Mucosa of rectum (tissue), 2 donors: ENCODE results near the gene SYT3.

Experiments
- H3K27ac ChIP-seq, 2 donors: one replicate each; pipeline ENCODE4 v1.7.0; 2013; ENCODE audit warnings: inconsistent platforms in 2 of 2, low read depth in 2 of 2, low read length in 2 of 2
- H3K27me3 ChIP-seq, 2 donors: one replicate each; pipeline ENCODE4 v1.7.0; 2013; ENCODE audit warnings: low read length in 2 of 2; ENCODE audit not compliant: control insufficient read depth in 2 of 2, insufficient read depth in 2 of 2
- H3K36me3 ChIP-seq, 2 donors: one replicate each; pipeline ENCODE4 v1.7.0; 2013; ENCODE audit warnings: low read length in 2 of 2; ENCODE audit not compliant: control insufficient read depth in 2 of 2, insufficient read depth in 2 of 2
- H3K4me1 ChIP-seq, 2 donors: one replicate each; pipeline ENCODE4 v1.7.0; 2013; ENCODE audit warnings: low read length in 2 of 2, mild to moderate bottlenecking in 1 of 2; ENCODE audit not compliant: control insufficient read depth in 2 of 2, insufficient read depth in 2 of 2
- H3K4me3 ChIP-seq, 2 donors: one replicate each; pipeline ENCODE4 v1.7.0; 2013; ENCODE audit warnings: low read length in 2 of 2
- H3K9ac ChIP-seq, 2 donors: one replicate each; pipeline ENCODE4 v1.7.0; 2013; ENCODE audit warnings: low read length in 2 of 2, low read depth in 1 of 2, mild to moderate bottlenecking in 1 of 2
- H3K9me3 ChIP-seq, 2 donors: one replicate each; pipeline ENCODE4 v1.7.0; 2013; ENCODE audit warnings: low read length in 2 of 2; ENCODE audit not compliant: control insufficient read depth in 2 of 2
- donor health status: healthy.
- donor health status: Normal muscosa, but diverticular disease.

Gene SYT3

DNA sequence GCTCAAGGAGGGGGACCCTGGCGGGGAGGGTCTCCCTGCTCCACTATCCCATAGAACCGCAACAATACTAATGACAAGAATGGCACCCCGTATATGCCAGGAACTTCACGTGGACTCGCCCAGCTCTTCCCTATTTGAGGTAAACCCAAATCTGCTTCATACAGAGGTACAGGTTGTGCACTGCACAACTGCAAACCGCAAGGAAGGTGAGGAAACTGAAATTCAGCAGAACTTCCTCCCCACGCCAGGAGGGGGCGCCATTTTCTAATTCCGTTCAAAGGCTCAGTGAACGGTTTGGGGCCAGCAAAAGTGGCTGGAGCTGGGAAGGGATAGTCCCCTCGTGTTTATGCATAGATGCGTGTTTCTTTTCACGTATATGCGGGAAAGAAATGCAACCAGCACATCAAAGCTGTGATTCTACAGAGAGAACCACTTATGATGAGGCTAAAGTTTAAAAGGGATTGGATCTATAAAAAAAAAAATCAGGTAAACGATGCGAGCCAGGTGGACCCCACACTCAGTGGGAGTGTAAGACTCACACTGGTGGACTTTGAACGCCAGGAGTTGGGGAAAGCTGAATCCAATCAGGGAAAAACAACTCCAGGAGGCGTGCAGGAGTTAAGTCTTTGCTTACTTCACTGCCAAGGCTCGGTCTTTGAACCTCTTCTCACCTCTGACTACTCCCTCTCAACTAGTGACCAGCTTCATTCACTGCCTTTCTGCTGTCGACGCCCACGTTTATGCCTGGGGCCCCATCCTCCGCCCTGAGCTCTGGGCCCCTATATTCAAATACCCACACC is 29.8 kb upstream of the SYT3 start:
- no peak overlapping the region for H3K4me3 ChIP-seq
- H3K27me3 ChIP-seq = peaks cover 4 to 5% of the 10 kb centered on the region in 2 donors
- no peaks in the 10 kb centered on the region for H3K4me1 ChIP-seq
- no peaks in the 10 kb centered on the region for H3K9me3 ChIP-seq
- H3K27ac ChIP-seq = no peak overlapping the region
- H3K9ac ChIP-seq = no peak overlapping the region
- no peaks in the 10 kb centered on the region for H3K36me3 ChIP-seq

DNA sequence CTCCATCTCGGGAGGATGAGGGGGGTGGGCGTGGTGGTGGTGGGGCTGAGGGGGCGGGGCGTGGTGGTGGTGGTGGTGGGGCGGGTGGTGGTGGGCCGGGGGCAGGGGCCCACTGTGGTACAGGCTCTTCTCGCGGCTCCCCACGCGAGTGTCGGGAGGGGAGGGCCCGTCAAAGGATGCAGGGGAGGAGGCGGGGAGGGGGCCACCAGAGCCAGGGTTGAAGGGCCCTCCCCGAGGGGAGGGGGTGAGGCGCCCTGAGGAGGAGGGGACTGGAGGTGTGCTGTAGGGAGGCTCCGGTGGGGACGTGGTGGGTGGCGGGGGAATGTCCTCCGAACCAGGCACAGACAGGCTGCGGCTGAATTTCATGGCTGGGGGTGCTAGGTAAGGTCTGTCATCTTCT is 29.2 kb upstream of the SYT3 start:
- H3K27me3 ChIP-seq = peaks cover 4 to 5% of the 10 kb centered on the region in 2 donors
- H3K27ac ChIP-seq = no peak overlapping the region
- H3K9me3 ChIP-seq = no peaks in the 10 kb centered on the region
- no peak overlapping the region for H3K4me3 ChIP-seq
- no peak overlapping the region for H3K9ac ChIP-seq
- H3K36me3 ChIP-seq = no peaks in the 10 kb centered on the region
- H3K4me1 ChIP-seq = no peaks in the 10 kb centered on the region

DNA sequence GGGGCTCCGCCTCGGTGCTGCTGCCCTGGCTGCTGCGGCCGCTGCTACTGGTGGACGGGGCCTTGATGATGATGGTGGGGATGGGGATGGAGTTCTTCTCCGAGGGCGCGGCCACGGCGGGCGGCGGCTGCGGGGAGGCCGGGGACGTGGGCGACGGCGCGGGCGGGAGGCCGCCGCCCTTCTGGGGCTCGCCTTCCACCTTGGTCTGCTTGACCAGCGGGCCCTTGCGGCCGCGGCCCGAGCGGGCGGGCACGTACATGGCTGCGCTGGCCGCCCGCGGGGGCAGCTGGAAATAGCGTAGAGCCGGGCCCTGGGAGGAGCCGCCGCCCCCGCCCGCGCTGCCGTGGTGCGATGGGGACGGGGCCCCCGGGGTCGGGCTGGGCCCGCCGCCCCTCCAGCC is 28.7 kb upstream of the SYT3 start:
- H3K27ac ChIP-seq = no peak overlapping the region
- no peaks in the 10 kb centered on the region for H3K9me3 ChIP-seq
- no peak overlapping the region for H3K9ac ChIP-seq
- H3K4me1 ChIP-seq = no peaks in the 10 kb centered on the region
- peaks cover 4 to 5% of the 10 kb centered on the region in 2 donors for H3K27me3 ChIP-seq
- no peak overlapping the region for H3K4me3 ChIP-seq
- no peaks in the 10 kb centered on the region for H3K36me3 ChIP-seq

DNA sequence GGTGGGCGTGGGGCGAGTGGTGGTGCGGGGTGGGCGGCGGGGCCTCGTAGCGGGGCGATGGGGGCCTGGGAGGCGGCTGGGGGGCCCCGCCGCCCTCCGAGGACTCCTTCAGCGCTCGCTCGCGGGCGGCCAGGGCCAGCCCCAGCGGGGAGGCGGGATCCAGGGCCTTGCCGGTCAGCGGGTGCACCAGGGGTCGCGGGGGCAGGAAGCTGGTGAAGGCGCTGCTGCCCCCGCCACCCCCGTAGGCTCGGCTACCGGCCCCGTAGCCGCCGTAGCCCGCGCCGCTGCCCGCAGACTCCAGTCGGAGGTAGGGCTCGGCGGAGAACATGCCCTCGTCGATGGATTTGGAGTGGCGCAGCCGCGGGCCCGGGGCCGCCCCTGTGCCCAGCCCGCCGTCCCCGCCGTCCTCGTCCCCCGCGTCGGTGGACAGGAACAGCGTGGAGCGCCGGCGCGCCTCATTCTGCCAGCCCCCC is 28.1 kb upstream of the SYT3 start:
- Histone ChIP-seq H3K4me3 (no peak overlapping the region), H3K27ac (no peak overlapping the region)

DNA sequence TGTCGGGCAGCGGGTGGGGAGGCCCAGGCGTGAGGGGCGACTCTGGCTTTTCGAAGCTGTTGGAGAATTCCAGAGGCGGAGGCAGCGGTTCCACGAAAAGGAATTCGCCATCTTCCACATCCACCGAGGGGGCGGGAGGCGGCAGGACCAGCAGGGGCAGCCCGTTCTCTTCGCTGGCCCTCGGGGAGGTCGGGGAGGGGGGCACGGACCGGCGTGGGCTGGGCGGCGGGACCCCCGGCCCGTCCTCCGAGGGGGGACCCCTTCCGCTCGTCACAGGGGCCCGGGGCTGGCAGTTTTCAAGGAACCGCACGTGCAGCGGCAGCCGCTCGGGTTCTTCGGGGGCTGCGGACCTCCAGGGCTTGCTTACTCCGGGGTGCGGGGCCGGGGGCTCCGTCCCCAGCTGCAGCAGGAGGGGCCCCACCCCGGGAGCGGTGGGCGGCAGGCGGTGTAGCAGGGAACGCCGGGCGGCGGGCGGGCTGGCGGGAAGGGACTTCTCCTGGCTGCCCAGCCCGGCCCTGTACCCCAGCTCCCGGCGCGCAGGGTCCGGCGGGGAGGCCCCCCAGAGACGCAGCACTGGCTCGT is 27.6 kb upstream of the SYT3 start:
- no peak overlapping the region for H3K9ac ChIP-seq
- H3K36me3 ChIP-seq = no peaks in the 10 kb centered on the region
- no peaks in the 10 kb centered on the region for H3K4me1 ChIP-seq
- no peak overlapping the region for H3K4me3 ChIP-seq
- H3K27me3 ChIP-seq = peaks cover 2 to 4% of the 10 kb centered on the region in 2 donors
- no peaks in the 10 kb centered on the region for H3K9me3 ChIP-seq
- no peak overlapping the region for H3K27ac ChIP-seq

More for the DNA sequence above, 28.1 kb upstream of the SYT3 start:
- Histone ChIP-seq H3K27me3 (peaks cover 4 to 5% of the 10 kb centered on the region in 2 donors), H3K4me1 (no peaks in the 10 kb centered on the region), H3K9ac (no peak overlapping the region), H3K9me3 (no peaks in the 10 kb centered on the region), H3K36me3 (no peaks in the 10 kb centered on the region)

DNA sequence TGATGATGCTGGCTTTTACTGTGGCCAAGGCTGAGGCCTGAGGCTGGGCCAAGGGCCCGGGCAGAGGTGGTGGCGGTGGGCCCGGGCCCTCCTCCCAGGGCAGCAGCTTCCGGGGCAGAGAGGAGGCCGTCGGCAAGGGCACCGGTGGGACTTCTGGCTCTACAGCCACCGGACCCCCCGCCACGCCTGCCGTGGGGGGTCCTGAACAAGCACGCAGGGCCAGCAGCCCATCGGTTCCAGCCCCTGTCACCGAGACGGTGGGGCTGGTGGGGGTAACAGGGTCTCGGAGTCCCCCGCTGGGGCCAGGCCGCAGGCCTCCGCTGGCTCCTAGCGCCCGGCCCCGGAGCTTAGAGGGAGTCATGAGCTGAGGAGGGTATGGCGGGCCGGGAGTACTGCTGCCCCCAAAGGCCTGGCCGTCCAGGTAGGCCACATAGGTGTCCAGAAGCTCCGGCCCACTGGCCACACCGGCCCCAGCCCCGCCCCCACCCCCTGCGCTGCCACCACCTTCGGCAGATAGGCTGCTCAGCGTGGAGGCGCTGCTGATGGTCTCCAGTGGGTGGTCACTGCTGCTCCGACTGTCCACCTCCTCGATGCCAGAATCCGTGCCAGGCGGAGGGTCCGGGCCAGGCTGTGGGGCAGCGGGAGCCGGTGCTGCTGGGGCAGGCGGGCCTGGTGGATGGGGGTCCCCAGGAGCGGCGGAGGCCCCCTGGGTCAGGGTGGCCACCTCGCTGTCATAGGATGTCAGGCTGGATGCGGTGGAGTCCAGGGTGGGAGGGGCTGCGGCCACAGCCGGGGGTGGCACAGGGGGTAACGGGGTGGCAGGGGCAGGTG is 26.9 kb upstream of the SYT3 start:
- H3K36me3 ChIP-seq = no peaks in the 10 kb centered on the region
- no peaks in the 10 kb centered on the region for H3K9me3 ChIP-seq
- H3K4me3 ChIP-seq = no peak overlapping the region
- H3K4me1 ChIP-seq = no peaks in the 10 kb centered on the region
- peaks cover 2 to 4% of the 10 kb centered on the region in 2 donors for H3K27me3 ChIP-seq
- no peak overlapping the region for H3K9ac ChIP-seq
- H3K27ac ChIP-seq = no peak overlapping the region

DNA sequence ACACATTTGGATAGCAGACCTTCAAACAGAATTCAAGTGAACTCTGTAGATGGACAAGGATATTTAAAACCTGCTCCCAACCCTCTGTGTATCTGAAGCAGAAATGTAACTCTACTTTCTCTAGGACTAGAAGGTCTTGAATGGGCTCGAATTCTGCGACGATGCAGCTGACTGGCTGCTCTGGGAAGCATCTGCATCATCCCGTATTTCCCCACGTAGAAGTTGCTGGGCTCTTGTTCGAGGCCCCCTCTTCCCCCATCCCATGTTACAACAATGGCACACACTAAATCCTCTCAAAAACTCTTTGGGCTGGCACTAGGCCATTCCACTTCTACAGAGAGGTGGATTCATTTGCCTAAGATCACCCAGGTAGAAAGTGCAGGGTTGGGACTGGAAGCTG is 24.5 kb upstream of the SYT3 start:
- Histone ChIP-seq H3K9me3 (no peaks in the 10 kb centered on the region), H3K4me1 (no peaks in the 10 kb centered on the region), H3K9ac (no peak overlapping the region), H3K36me3 (no peaks in the 10 kb centered on the region), H3K4me3 (no peak overlapping the region), H3K27ac (no peak overlapping the region), H3K27me3 (peaks cover 0 to 2% of the 10 kb centered on the region in 2 donors)

DNA sequence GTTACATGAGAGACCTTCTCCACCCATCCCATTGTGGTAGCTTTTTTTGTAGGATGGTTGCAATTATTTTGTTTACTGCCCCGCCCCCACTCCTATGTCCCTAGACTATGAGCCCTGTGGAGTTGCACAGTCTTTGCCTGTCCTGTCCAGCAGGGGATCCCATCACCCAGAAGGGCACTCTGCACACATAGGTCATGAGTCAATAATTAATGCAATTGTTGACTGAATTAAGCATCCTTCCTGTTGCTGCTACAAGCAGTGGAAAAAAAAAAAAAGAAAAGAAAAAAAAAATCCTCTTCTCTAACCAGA is 23.8 kb upstream of the SYT3 start:
- no peaks in the 10 kb centered on the region for H3K9me3 ChIP-seq
- H3K9ac ChIP-seq = no peak overlapping the region
- no peaks in the 10 kb centered on the region for H3K36me3 ChIP-seq
- H3K27ac ChIP-seq = no peak overlapping the region
- H3K27me3 ChIP-seq = peaks cover 0 to 4% of the 10 kb centered on the region in 2 donors
- H3K4me1 ChIP-seq = peaks cover 0 to 5% of the 10 kb centered on the region in 2 donors
- no peak overlapping the region for H3K4me3 ChIP-seq

DNA sequence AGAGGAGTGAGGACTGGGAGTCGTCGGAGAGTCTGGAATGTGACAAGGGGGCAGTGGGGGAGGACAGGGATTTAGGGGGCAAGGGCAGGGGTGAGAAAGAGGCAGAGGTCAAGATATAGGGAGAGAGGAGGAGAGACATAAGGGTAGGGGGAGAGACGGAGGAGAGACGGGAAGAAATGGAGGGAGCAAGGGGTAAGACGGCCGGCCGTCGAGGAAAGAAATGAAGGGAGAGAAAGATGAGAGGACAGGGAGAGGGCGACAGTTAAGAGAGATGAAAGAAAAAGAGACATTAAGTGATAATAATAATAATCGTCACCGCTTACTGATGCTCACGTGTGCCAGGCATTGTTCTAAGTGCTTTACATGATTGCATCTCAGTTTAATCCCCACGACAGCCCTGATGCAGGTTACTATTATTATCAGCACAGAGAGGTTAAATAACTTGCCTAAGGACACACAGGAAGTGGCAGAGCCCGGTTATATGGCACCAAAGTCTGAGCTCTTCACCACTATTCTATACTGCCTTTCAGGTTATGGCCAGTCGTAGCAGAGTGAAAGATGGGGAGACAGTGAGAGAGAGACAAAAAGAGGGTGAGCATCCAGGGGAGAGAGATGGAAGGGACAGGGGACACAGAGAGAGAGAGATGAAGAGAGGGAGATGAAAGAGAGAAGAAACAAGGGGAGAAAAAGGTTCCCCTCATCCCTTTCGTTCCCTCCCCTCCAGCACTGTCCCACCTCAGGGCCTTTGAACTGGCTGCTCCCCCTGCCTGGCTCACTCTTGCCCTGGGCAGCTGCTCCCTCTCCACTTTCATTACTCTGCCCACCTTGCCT is 23.2 kb upstream of the SYT3 start:
- Histone ChIP-seq H3K9ac (no peak overlapping the region), H3K36me3 (no peaks in the 10 kb centered on the region), H3K27me3 (peaks cover 0 to 6% of the 10 kb centered on the region in 2 donors), H3K4me1 (peaks cover 0 to 8% of the 10 kb centered on the region in 2 donors), H3K9me3 (no peaks in the 10 kb centered on the region), H3K4me3 (no peak overlapping the region), H3K27ac (no peak overlapping the region)
